HG02678 (cell line): Measurements from ENCODE around the gene EZR.

Experiments used
- ATAC-seq: cut with Tn5 transposase; IDR thresholded peaks from one replicate; pipeline ENCODE4 v1.9.1; 2021; ENCODE audit warnings: mild to moderate bottlenecking, moderate library complexity; ENCODE audit not compliant: unreplicated experiment

EZR gene

DNA sequence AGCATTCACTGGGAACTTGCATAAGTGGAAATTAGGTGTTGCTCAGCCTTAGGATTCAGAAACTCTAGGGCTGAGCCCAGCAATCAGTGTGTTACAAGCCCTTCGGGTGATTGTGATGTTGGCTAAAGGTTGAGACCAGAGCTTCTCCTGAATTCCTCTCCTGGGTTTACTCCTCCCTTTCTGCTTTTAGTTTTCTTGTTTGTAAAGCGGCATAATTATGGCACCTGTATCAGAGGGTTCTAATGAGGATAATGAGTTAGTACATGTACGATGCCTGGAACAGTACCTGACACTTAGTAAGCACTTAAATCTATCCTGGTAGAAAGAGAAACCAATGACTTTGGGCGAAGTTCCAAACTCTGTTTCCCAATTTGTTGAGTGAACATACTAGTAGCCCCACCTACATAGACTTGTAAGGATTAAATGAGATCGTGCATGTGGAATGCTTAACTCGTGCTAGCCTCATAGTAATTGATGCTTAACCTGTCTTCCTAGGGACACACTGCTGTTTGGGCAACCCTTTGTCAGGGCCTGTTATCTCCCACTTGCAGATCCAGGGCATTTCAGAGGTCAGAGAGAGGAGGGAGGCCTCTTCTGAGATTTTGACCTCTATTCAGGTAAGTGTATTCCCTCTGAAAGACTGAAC lies 932 bp upstream of the EZR start:
- ATAC-seq, result no peak

DNA sequence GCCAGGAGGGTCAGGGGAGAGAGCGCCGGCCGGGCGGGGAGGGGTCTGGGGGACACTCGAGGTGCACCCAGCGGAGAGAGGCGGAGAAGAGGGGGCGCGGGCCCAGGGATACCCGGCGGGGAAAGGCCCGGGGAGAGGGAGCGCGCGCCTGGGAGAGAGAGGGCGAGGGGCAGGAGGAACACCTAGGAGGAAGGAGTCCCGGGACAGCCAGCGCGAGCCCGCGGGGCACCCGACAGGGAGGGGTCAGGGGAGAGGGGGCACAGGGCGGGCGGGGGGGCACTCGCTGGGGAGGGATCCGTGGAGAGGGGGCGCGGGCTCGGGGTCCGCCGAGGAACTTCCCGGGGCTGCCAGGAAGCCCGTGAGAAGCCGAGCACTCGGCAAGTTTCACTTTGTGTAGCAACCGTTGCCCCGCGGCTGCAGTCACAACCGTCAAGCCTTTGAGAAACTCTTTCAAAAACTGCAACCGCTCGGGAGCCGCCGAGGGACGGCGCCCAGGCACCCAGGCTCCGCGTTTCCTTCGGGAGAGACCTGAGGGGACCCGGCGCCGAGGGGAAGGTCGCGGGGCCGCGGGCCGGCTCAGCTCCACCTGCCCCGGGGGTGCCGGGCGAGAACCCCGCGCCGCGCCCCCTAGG lies 471 bp downstream of the EZR start:
- peak; percentile 32 for ATAC-seq

DNA sequence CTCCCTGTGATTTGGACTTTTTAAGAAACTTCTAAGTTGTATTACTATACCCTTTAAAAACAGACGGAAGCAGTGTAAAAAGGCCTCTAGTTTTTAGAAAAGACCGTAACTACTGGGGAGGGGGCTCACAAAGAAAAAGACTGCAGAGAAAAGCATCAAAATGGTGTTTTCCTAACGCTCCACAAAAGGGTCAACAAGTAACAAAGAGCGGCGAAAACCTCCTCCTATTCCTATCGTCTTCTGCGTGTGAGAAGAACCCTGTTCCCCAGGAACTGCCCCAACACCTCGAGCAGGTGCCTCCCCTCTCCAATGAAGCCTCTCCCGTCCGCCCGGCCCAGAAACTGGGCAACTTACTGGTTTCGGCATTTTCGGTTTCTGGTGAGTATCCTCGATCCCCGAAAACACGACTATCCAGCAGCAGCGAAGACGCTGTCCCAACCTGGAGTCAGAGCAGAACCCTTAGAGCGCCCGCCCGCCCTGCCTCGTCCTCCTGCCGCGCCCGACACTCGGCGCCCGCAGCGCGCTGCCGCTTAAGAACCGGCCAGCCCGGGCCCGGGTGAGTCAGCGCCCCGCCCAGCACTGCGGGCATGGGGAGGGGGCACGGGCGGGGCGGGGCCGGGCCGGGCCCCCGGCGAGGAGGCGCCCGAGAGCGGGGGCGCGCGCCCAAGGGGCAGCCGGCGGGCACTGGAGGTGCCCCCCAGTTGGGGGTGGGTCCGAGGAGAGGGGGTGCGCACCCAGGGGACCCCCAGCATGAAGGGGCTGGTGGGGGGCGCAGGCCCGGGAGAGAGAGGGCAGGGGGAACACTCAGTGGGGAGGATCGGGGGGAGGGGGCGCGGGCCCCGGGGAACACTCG lies 1.2 kb downstream of the EZR start:
- peak; percentile 35 for ATAC-seq

DNA sequence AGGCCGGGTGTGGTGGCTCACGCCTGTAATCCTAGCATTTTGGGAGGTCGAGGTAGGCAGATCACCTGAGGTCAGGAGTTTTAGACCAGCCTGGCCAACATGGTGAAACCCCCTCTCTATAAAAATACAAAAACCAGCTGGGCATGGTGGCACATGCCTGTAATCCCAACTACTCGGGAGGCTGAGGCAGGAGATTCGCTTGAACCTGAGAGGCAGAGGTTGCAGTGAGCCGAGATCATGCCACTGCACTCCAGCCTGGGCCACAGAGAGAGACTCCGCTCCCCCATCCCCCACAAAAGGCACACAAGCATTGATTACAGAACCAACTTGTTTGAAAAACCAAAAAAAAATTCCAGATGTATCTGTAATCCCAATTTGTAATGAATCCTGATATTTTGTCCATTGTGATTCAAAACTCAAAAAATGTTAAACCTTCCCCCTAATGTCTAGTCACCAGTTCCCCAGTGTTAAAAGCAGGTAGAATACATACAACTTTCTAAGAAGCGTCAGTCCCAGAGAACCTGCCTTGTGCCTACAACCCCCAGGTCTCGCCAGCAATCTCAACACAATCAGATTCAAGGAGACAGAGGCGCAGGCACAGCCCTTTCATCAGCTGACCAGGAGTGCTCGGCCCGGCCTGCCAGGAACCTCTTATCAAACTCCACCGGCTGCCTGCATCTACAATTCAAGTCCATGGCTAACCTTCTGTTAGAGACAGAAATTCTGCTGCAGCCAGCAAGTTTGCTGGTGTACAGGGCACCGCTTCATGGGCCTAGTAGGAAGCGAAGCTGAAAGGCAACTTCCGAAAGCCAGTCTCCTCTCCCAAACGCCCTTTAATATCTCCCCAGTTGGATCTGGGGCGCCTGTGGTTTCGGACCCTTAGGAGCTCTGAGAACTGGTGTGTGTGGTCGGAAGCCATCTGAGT lies 2.1 kb downstream of the EZR start:
- no peak for ATAC-seq

DNA sequence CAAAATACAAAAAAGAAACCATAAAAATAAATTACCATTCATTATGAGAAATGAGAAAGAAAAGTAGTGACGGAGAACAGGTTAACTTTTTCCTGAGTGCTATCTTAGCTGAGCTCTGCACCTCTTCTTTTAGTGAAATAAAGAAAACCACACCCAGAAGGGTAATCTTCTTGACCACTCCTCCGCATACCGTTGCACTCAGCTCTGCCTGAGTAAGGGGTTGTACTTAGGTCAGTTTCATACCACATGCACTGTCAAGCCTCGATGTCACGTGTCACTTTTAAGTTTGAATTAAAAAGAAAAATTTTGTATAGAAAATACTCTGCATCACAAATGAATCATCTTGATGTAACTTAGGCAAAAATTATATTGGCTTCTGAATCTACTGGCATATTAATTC lies 2.8 kb downstream of the EZR start:
- no peak for ATAC-seq

DNA sequence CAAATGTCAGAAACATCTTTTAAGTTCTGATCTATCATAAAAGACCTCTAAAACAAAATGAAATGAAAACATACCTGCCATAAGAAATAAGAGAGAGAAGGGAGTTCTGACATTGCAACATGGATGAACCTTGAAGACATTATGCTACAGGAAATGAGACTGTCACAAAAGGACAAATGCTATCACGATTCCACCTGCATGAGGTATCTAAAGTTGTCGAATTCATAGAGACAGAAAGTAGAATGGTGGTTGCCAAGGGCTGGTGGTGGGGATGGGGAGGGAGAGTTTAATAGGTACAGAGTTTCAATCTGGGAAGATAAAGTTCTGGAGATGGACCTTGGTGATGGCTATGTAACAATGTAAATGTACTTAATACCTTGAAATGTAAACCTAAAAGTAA lies 3.3 kb downstream of the EZR start:
- ATAC-seq, result no peak

DNA sequence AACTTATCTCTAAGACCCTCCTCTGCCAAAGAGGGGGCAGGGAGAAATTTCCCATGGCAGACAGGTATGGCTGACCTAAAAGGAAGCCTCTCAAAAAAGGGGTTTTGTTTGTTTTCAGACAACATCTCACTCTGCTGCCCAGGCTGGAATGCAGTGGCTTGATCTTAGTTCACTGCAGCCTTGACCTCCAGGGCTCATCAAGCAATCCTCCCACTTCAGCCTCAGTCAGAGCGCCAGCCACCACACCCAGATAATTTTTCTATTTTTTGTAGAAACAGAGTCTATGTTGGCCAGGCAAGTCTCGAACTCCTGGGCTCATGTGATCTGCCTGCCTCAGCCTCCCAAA lies 3.8 kb downstream of the EZR start:
- ATAC-seq, result no peak

DNA sequence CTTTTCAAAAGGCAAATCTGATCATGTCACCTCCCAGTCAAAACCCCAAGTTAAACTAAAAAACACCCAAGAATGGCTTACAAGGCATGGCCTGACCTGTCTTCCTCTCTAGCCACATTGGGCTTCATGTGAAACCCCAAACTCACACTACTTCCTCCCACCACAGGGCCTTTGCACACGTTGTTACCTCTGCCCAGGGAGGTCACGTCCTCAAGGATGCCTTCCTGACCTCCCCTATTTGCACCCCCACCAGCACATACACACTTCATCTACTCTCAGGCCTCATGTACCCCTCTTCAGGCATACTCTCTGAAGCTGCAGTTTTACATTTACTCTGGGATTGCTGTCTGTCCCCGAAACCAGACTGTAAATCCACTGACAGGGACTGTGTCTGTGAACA lies 6.1 kb downstream of the EZR start:
- no peak for ATAC-seq

DNA sequence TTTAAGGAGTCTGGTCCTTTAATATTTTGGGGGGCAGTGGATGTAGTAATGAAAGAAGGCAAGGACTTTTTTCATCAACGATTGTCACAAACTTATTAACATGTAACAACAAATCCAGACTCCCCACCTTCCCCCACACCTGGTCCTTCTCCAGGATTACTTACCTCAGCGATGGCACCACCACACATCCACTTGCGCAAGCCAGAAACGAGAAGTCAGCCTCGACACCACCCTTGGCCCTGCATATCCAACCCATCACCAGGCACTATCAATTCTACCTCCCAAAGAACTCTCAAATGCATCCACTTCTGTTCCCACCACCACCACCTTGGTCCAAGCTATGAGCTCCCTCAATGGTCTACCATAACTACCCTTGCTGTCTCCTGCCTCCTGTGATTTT lies 6.6 kb downstream of the EZR start:
- no peak for ATAC-seq

DNA sequence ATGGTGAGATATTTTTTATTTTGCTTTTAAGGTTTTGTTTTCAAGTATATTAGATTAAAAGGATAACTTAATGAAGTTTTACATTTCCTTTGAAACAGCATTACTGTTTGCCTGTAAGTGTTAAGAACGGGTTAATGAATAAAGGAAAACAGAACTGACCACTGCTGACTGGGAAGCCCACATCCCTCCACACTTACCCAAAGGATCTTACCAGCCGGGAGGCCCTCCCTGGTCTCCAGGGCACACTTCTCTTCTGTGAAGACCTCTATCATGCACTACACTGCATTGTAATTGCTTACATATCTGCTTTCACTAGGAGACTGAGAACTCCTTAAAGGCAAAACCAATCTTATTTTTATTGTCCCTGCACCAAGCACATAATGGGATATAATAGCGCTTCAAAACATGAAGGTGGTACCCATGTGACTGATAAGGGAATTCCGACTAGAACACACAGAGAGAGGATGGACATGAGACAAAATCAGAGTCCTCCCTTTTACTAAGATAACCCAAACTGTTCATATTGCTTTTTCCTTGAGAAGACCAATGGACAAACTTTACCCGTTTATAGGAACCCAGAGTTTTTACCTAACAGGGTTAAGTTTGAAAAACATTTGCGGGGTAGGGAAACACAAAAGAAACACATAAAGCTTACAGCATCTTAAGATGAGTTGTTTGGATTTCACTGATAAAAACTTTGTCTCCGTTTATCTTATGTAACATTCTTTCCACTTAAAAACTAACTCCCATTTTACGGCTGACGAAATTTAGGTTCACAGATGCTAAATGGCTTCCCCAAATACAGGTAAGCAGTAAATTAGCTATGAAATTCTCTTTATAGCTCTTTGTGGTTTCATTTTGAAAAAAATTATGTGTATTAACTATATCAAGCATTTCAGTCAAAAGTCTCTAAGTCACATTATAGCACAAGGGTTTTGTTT lies 8.7 kb downstream of the EZR start:
- ATAC-seq, result no peak

DNA sequence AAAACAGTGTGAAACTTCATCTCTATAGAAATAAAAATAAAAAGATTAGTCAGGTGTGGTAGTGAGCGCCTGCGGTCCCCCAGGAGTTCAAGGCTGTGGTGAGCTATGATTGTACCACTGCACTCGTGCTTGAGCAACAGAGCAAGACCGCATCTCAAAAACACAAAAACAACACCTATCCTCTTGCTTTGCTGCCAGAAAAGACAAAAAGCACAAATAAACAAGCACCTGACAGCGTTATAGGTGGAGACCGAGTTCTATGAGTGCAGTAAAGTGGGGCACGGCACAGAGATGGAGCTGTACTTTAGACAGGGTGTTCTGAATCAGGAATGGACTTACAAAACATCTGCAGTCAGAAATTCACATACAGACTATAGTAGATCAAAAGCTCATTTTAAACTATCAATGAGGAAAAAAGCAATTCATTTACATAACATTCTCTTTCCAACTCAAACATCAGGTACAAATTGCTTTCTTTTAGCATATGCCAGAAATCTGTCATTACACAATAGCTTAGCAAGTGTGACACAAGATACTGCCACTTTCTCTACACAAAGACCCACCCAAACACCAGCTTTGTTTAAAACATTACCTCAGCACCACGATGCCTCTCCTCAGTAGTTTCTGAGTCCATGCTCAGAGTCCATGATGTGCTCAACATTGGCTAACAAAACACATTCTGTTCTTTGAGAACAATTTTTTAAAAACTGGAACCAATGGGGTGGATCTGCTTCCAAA lies 10.1 kb downstream of the EZR start:
- ATAC-seq, result peak; percentile 75

DNA sequence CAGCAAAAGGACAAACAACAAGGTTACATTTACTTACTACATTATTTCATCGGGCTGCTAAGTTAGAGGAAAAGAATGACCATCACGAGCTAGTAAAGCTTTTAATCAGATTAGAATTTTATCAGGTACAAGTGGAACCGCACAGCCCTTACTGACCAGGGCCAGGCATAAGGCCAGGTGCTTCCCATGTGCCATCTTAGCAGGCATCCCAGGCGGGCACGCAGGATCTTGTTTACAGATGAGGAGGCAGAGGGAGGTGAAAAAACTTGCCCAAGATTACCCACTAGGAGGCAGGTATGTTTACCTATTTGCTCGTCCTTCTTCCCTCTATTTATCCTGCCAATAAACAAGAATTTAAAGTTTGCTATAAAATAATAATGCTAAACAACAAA lies 10.7 kb downstream of the EZR start:
- ATAC-seq, result no peak

DNA sequence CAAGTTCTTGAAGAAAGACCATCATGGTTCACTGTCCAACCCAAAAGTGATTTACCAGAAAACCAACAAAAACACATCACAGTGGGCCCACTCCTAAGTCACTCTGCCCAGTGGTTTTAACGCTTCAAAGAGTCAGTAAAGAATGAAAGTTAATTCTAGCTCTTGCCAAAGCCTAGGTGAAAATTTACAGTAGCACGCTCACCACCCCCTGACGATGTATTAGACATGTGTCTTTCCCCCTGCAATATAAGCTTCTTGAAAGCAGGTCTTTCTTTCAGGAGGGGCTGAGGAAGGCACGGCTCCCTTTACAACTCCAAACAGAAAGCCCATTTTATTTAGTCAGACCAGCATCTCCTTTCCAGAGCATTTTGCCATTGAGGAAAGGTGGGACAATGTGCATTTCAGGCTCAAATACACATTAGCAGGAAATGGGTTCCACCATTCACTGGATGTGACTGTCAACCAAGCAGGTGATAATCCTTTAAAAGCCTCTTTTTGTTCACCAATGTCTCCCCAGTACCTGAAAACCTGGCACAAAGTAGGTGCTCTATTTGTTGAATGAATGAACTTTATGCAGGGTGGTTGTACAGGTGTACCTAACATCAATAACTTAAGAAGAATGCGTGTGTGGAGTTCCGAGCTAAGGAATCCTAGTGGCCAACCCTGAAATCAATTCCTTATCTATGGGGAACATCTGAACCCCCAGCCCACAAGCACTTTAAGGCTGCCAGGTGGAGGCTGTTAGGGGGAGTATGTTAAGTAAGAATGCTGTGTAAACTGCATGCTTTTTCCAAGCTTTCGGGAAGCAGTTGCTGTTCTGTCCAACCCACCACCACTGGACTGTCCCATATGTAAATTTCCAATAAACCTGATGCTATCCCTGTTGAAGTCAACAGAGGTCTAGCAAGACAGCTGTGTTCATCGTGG lies 11.4 kb downstream of the EZR start:
- no peak for ATAC-seq

DNA sequence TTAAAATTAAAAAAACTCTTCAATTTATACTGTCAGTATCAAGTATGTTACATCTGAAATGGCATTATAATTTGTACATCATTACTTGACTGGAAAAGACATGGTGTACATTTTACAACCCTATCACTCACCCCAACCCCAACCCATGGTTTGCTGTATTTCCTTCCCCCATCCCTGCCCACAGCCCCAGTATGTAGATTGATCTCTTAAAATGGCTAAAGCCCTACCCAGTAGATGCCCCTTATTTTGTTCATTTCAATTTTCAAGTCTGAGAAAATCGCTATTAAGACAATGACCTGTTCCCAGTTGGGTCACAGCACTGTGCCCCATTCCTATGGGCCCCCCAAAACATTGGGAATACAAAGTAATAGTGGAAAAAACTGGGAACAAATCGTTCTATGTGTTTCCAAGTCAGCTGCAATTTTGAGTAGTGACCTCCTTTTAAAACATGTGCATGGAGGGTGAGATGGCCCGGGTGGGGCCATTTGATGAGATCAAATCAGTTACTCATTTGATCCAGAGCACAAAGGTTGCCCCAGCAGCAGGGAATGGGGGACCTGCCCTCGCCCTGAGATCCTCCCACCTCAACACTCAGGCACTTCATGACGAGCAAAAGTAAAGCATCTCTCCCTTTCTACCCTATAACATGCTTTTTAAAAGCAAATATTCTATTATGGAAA lies 13.3 kb downstream of the EZR start:
- no peak for ATAC-seq

DNA sequence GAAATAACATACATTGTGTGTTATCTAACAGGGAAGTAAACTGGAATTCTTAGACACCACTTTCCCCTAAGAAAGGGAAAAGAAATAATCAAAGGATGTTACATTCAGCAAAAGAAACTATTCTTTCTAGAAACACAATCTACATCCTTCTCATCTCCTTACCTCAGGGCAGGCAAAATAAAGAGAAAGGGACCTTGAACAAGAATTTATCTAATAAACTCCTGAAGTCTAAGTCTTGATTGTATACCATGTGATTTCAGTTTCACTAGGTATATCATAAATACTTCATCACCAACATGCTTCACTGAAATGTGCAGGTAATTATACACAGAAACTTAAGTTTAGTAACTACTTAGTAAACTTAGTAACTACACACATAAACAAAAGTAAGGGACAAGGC lies 15.0 kb downstream of the EZR start:
- no peak for ATAC-seq

DNA sequence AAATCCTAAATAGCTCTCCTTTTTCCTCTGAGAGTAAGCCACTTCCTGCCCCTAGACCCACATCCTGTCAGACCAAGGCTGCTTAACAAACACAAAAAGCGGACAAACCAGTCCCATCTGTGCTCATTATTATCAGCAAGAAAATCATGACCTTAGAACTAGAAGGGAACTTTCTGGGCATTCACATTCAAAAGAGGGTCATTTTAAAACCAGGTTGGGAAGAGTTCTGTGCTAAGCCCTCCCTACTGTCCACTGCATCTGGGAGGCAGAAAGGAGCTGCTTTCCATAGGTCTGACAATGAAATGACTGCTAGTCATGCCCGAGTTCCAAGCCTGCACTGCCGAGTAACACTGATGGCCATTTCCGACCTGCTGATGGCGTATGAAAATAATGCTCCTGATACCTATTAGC lies 15.4 kb downstream of the EZR start:
- peak; percentile 76 for ATAC-seq

DNA sequence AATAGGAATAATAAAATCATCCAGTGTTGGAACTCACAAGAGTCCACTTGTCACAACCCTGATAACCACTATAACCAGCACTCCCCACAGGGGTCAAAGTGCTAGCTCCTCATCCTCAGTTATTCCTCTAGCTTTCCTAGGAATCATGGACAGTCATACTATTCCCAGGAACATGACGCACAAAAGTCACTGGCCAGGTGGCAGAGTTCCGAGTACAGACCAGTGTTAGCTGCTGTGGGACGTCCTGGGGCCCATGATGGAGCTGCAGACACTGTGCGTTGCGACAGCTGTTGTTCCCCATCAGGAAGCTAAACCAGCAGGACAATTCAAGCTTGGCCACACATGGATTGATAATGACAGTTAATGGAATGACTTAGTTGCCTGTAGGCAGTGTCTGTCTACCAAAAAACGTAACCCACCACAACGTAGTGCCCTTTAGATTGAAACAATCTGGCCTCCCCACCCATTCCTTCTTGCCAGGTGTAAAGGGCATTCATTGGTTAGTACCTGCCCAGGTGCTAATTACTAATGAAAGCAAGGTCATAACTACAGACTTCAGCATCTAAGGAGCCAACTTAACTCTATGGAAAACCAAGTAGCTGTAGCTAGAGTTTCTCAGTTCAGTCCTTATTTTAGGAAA lies 17.4 kb downstream of the EZR start:
- no peak for ATAC-seq
